ENCODE measurements around the gene TRIO. TPM values are rescaled to one million over a fixed set of nuclear protein-coding genes. Genes with fewer than 3 reads are reported as not detected.
A peak's percentile ranks its signal among the peaks of the same experiment; 100 is the strongest.

Gene TRIO
- total RNA-seq, 6 experiments from 2014 or later: 167 to 219 (median 190) TPM

DNA sequence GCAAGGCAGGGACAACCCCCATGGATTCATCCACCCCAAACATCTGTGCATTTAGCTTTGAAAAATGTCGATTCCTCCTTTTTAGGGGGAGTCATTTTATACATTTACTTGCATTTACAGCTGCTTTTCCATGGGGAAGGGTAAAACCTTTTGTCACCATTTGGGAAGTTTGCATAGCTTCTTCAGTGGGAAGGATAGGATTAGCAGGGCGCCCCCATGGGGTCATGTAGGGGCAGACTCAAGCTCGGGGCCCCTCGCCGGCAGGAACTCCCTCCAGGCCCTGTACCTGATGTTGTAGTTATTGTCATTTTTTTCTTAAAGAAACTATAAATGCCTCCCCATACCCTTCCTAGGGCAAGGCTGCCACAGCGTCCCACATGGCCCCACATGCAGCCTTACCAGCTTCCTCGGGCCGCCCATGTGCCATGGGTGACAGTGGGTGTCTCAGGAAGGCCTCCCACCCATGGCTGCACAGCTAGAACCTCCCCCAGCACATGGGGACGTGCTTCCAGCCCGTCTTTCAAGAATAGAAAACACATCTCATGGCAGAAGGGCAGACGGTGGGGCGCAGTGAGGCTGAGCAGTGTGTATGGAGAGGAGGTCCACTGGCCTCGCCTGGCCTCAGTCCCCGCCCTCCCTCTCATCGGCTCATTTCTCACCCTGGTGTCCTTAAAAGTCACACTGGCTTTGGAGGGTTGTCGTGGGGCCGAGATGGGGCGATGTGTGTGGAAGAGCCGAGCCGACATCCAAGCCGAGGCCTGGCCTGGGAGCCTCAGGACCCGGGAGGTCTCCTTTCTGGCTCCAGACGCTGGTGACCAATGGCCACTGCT lies 362.4 kb downstream of the TRIO start:
- TF ChIP-seq, protein P1, sequence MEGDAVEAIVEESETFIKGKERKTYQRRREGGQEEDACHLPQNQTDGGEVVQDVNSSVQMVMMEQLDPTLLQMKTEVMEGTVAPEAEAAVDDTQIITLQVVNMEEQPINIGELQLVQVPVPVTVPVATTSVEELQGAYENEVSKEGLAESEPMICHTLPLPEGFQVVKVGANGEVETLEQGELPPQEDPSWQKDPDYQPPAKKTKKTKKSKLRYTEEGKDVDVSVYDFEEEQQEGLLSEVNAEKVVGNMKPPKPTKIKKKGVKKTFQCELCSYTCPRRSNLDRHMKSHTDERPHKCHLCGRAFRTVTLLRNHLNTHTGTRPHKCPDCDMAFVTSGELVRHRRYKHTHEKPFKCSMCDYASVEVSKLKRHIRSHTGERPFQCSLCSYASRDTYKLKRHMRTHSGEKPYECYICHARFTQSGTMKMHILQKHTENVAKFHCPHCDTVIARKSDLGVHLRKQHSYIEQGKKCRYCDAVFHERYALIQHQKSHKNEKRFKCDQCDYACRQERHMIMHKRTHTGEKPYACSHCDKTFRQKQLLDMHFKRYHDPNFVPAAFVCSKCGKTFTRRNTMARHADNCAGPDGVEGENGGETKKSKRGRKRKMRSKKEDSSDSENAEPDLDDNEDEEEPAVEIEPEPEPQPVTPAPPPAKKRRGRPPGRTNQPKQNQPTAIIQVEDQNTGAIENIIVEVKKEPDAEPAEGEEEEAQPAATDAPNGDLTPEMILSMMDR (IDR thresholded peaks at IDR 0.05): peak; percentile 59
- peaks cover 11% of the 10 kb centered on the region; the same call in 1 of the 2 replicates for H3K4me1 Mint-ChIP-seq (ENCODE audit: low read depth)
- H3K9me3 Mint-ChIP-seq: peaks cover 4% of the 10 kb centered on the region; the same call in 1 of the 2 replicates
- no peak for DNase-seq
- H3K36me3 Mint-ChIP-seq (ENCODE audit: low read depth): peaks cover 49% of the 10 kb centered on the region
- peak overlapping the region; percentile 15; the same call in 1 of the 2 replicates for H3K4me3 Mint-ChIP-seq
- no peak overlapping the region; the same call in 1 of the 2 replicates for H3K27ac Mint-ChIP-seq
- H3K27me3 Mint-ChIP-seq (ENCODE audit: insufficient read depth): peaks cover 53% of the 10 kb centered on the region

DNA sequence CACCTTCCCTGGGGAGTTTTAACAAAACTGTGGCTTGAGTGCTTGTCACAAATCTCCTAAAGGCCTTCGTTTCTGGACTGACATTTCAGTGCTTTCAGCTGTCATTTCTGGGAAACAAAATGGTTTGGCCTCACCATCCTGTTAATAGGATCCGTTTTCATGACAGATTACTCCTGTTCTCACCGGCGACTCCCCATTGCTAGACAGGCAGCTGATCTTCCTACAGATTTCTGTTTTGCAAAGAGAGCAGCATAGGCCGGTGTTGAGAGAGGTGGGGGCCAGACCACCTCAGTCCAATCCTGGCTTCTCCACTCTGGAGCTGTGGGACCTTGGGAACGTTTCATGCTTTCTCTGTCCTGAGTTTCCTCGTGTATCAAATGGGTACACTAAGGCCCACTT lies 363.0 kb downstream of the TRIO start:
- TF ChIP-seq, protein P1 (IDR thresholded peaks at IDR 0.05): no peak

DNA sequence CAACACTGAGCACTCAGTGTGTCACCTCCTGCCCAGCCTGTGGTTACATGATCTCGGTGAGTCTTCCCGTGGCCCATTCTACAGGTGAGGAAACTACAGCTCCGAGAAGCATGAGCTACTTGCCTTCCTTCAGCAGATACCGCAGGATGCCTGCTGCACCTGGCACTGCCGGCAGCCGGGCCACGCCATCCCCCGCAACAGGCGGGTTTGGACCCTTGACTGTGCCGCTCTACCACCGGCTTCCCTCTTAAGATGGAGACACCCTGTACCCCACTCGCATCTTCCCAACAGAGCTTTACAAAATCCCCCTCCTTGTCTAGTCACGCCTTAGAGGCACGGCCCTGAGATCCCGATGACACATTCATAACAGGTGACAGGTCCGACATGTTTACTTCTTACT lies 363.5 kb downstream of the TRIO start:
- H3K9me3 Mint-ChIP-seq: peaks cover 4% of the 10 kb centered on the region; the same call in 1 of the 2 replicates
- peak overlapping the region; percentile 38; the same call in 1 of the 2 replicates for H3K4me3 Mint-ChIP-seq
- peak overlapping the region; percentile 12; the same call in 1 of the 2 replicates for H3K27ac Mint-ChIP-seq
- peaks cover 47% of the 10 kb centered on the region for H3K36me3 Mint-ChIP-seq (ENCODE audit: low read depth)
- H3K27me3 Mint-ChIP-seq (ENCODE audit: insufficient read depth): peaks cover 53% of the 10 kb centered on the region
- H3K4me1 Mint-ChIP-seq (ENCODE audit: low read depth): peaks cover 6% of the 10 kb centered on the region; the same call in 1 of the 2 replicates
- TF ChIP-seq, protein P1 (IDR thresholded peaks at IDR 0.05): no peak
- DNase-seq: no peak

More for the DNA sequence above, 363.0 kb downstream of the TRIO start:
- DNase-seq: no peak
- Mint-ChIP-seq H3K36me3 (ENCODE audit: low read depth) (peaks cover 52% of the 10 kb centered on the region), H3K4me1 (ENCODE audit: low read depth) (peaks cover 11% of the 10 kb centered on the region; the same call in 1 of the 2 replicates), H3K4me3 (peak overlapping the region; percentile 15; the same call in 1 of the 2 replicates), H3K27ac (no peak overlapping the region), H3K9me3 (peaks cover 4% of the 10 kb centered on the region; the same call in 1 of the 2 replicates), H3K27me3 (ENCODE audit: insufficient read depth) (peaks cover 53% of the 10 kb centered on the region)

DNA sequence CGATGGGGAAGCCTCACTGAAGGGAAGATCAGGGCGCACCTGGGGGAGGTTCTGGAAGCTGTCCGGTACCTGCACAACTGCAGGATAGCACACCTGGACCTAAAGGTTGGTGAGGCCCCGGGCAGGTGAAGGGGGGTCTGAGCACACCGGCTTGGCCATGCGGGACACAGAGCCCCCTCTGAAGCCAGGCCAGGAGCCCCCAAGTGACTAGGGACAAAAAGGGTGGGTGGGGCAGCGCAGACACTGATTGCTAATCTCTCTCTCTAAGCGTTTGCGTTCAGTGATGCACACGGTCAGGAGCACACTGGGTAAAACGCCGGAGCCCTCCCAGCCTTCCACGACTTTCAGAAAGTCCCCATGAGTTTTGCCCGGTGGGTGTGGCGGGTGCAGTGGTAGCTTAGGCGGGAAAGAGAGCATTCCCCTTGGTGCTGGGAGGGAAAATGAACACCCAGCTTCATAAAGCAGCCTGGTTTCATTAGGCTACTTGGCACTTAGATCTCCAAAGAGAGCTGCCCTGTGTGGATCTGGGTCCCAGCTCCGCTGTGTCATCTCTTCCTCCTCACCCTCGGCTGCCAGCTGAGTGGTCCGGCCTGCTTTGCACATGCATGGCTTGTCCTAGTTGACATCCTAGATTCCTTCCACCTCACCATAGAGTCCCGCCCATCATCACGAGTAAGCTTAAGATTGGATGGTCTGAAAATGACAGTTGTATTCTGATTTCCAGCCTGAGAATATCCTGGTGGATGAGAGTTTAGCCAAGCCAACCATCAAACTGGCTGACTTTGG lies 364.2 kb downstream of the TRIO start:
- TF ChIP-seq, protein P1 (IDR thresholded peaks at IDR 0.05): no peak

GRCh38 chr5:14508046-14508445 lies 364.9 kb downstream of the TRIO start:
- Mint-ChIP-seq H3K9me3 (peaks cover 4% of the 10 kb centered on the region; the same call in 1 of the 2 replicates), H3K4me3 (peak overlapping the region; percentile 24; the same call in 1 of the 2 replicates), H3K36me3 (ENCODE audit: low read depth) (peaks cover 34% of the 10 kb centered on the region), H3K27me3 (ENCODE audit: insufficient read depth) (peaks cover 59% of the 10 kb centered on the region), H3K27ac (peak overlapping the region; percentile 25; the same call in 1 of the 2 replicates), H3K4me1 (ENCODE audit: low read depth) (peaks cover 10% of the 10 kb centered on the region)
- TF ChIP-seq, protein P1 (IDR thresholded peaks at IDR 0.05): no peak
- no peak for DNase-seq

More for the DNA sequence above, 364.2 kb downstream of the TRIO start:
- H3K9me3 Mint-ChIP-seq: peaks cover 4% of the 10 kb centered on the region; the same call in 1 of the 2 replicates
- H3K36me3 Mint-ChIP-seq (ENCODE audit: low read depth): peaks cover 41% of the 10 kb centered on the region
- H3K4me3 Mint-ChIP-seq: peak overlapping the region; percentile 38; the same call in 1 of the 2 replicates
- peaks cover 58% of the 10 kb centered on the region for H3K27me3 Mint-ChIP-seq (ENCODE audit: insufficient read depth)
- H3K27ac Mint-ChIP-seq: peak overlapping the region; percentile 25; the same call in 1 of the 2 replicates
- DNase-seq: no peak
- H3K4me1 Mint-ChIP-seq (ENCODE audit: low read depth): peaks cover 5% of the 10 kb centered on the region; the same call in 1 of the 2 replicates

All from HFFc6 (cell line).